DND-41 (cell line): ENCODE data around the gene INTS13.

Experiments used
- EZH2 ChIP-seq: IDR thresholded peaks from 3 replicates; pipeline ENCODE4 v1.6.1; 2012; ENCODE audit warnings: borderline replicate concordance, low read depth, mild to moderate bottlenecking, moderate library complexity, low read length, inconsistent platforms; ENCODE audit not compliant: severe bottlenecking
- TF ChIP-seq, protein P1 (sequence below): IDR thresholded peaks from 2 replicates; pipeline ENCODE4 v1.5.1; 2012; ENCODE audit warnings: borderline replicate concordance, low read length, moderate library complexity, mild to moderate bottlenecking; ENCODE audit not compliant: poor library complexity, severe bottlenecking; ENCODE audit errors: extremely low read depth

DNA sequence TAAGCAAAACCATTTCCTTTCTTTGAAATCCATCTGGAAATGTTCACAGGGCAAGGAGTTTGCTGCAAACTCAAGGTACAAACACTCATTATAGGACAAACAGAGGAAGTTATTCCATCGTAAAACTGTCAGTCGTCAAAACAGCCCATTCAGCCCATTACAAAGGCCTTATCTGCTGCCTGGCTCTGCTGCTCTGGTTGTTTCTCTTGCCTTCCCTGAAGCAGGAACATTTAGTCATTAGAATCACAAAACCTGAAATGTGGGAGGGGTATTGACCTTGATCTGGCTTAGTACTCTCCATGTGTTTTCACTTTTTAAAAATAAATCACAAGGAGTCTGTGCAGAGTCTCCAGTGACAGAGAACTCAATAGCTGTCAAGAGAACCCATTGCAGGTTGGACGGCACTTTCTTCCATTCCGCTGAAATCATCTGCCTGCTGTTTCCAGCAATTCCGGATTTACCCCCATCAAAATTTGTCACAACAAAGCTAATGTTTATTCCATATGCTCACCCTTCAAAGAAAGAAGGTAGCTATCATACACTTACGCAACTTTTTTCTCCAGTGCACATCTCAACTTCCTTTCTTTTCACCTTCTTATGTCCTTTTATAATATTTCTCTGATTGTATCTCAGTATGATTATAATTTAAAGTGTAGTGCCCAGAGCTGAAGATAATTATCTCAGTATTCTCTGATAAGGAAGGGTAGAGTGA, 80.2 kb downstream of the INTS13 start:
- TF ChIP-seq, protein P1, sequence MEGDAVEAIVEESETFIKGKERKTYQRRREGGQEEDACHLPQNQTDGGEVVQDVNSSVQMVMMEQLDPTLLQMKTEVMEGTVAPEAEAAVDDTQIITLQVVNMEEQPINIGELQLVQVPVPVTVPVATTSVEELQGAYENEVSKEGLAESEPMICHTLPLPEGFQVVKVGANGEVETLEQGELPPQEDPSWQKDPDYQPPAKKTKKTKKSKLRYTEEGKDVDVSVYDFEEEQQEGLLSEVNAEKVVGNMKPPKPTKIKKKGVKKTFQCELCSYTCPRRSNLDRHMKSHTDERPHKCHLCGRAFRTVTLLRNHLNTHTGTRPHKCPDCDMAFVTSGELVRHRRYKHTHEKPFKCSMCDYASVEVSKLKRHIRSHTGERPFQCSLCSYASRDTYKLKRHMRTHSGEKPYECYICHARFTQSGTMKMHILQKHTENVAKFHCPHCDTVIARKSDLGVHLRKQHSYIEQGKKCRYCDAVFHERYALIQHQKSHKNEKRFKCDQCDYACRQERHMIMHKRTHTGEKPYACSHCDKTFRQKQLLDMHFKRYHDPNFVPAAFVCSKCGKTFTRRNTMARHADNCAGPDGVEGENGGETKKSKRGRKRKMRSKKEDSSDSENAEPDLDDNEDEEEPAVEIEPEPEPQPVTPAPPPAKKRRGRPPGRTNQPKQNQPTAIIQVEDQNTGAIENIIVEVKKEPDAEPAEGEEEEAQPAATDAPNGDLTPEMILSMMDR, result no peak
- no peak for TF ChIP-seq EZH2
